ENCODE measurements around the gene CTSC. TPM values are rescaled to one million over a fixed set of nuclear protein-coding genes. Genes with fewer than 3 reads are reported as not detected.

CTSC gene
- total and polyA plus RNA-seq, 7 donors = 28.0 to 203 (median 47.1) TPM

GRCh38 chr11:88332851-88333250, 4.7 kb downstream of the CTSC start:
- TF ChIP-seq CTCF (IDR thresholded peaks at IDR 0.05) = no peak
- WGBS, 2 donors = 86 to 89% methylated on average over 1 of the region's 1 CpG
- no peak for DNase-seq
- Histone ChIP-seq H3K27me3 (no peaks in the 10 kb centered on the region), H3K4me1 (peaks cover 0 to 15% (median 6%) of the 10 kb centered on the region in 4 donors), H3K4me3 (no peak overlapping the region), H3K9me3 (no peaks in the 10 kb centered on the region), H3K36me3 (peaks cover 0 to 6% (median 0%) of the 10 kb centered on the region in 4 donors), H3K27ac (no peak overlapping the region)
- intact Hi-C loops (cut with DNase I) = loop anchor here (10.0 kb wide), 1 partner anchor 202 kb away; no protein-coding TSS in a partner anchor

- peaks cover 0 to 17% (median 4%) of the 10 kb centered on the region in 4 donors for H3K4me1 ChIP-seq
- peaks cover 0 to 6% (median 0%) of the 10 kb centered on the region in 4 donors for H3K36me3 ChIP-seq
- H3K4me3 ChIP-seq = no peak overlapping the region
- no peak overlapping the region for H3K27ac ChIP-seq
- 81 to 86% methylated on average over 5 of the region's 5 CpGs for WGBS, 2 donors
- no peaks in the 10 kb centered on the region for H3K27me3 ChIP-seq
- no peak for DNase-seq
- intact Hi-C loops (cut with DNase I) = loop anchor here (10.0 kb wide), 1 partner anchor 204 kb away; no protein-coding TSS in a partner anchor
- no peak for TF ChIP-seq POLR2A (IDR thresholded peaks at IDR 0.05)
- TF ChIP-seq CTCF (IDR thresholded peaks at IDR 0.05) = no peak
- no peak for TF ChIP-seq POLR2AphosphoS5 (IDR thresholded peaks at IDR 0.05)
- TF ChIP-seq EP300 (IDR thresholded peaks at IDR 0.05) = no peak
- H3K9me3 ChIP-seq = no peaks in the 10 kb centered on the region
These were observed 6.6 kb downstream of the CTSC start for GRCh38 chr11:88330826-88331428.

- TF ChIP-seq CTCF (IDR thresholded peaks at IDR 0.05) (no peak), POLR2AphosphoS5 (IDR thresholded peaks at IDR 0.05) (no peak), EP300 (IDR thresholded peaks at IDR 0.05) (no peak), POLR2A (IDR thresholded peaks at IDR 0.05) (no peak)
These were observed 7.8 kb downstream of the CTSC start for GRCh38 chr11:88329563-88330250.

GRCh38 chr11:88327462-88328143, 9.9 kb downstream of the CTSC start:
- Histone ChIP-seq H3K27ac (no peak overlapping the region), H3K4me3 (no peak overlapping the region), H3K27me3 (no peaks in the 10 kb centered on the region), H3K4me1 (peaks cover 0 to 5% (median 2%) of the 10 kb centered on the region in 4 donors), H3K9me3 (no peaks in the 10 kb centered on the region), H3K36me3 (no peaks in the 10 kb centered on the region)
- no peak for TF ChIP-seq EP300 (IDR thresholded peaks at IDR 0.05)
- no peak for TF ChIP-seq POLR2AphosphoS5 (IDR thresholded peaks at IDR 0.05)
- no peak for TF ChIP-seq POLR2A (IDR thresholded peaks at IDR 0.05)
- no peak for TF ChIP-seq CTCF (IDR thresholded peaks at IDR 0.05)
- DNase-seq = no peak
- 78 to 88% methylated on average over 3 of the region's 3 CpGs for WGBS, 2 donors
- intact Hi-C loops (cut with DNase I) = no loop called here

More at GRCh38 chr11:88329563-88330250, 7.8 kb downstream of the CTSC start:
- H3K27me3 ChIP-seq = no peaks in the 10 kb centered on the region
- H3K4me1 ChIP-seq = peaks cover 0 to 5% (median 2%) of the 10 kb centered on the region in 4 donors
- DNase-seq = no peak
- no peak overlapping the region for H3K27ac ChIP-seq
- 89 to 90% methylated on average over 8 of the region's 8 CpGs for WGBS, 2 donors
- H3K4me3 ChIP-seq = no peak overlapping the region
- peaks cover 0 to 6% (median 0%) of the 10 kb centered on the region in 4 donors for H3K36me3 ChIP-seq
- intact Hi-C loops (cut with DNase I) = loop anchor here (10.0 kb wide), 1 partner anchor 205 kb away; no protein-coding TSS in a partner anchor
- H3K9me3 ChIP-seq = no peaks in the 10 kb centered on the region

All from sigmoid colon (tissue), 7 donors.